Cardiac fibroblast (primary cell): ENCODE results near the gene DPYSL4.

Experiments used
- DNase-seq, 2 donors: peaks; one replicate each; pipeline versions ENCODE4 v3.0.0 to v3.0.0-alpha.2; 2010; ENCODE audit warnings: low read depth in 2 of 2
- H3K4me3 ChIP-seq, 2 donors: replicated peaks in 1 of 2; 1 replicate in 1 of 2; 2 replicates in 1 of 2; pipeline ENCODE4 v1.5.1; 2011; ENCODE audit warnings: low read depth in 2 of 2, low read length in 2 of 2, mild to moderate bottlenecking in 2 of 2, moderate library complexity in 1 of 2
- CTCF ChIP-seq: IDR thresholded peaks from one replicate; pipeline ENCODE4 v1.5.1; 2011; ENCODE audit warnings: low read depth, mild to moderate bottlenecking, low read length, inconsistent platforms

Gene DPYSL4

GRCh38 chr10:132199268-132199853 lies 12.6 kb downstream of the DPYSL4 start:
- H3K4me3 ChIP-seq = no peak overlapping the region
- DNase-seq = no peak
- no peak for TF ChIP-seq CTCF

GRCh38 chr10:132199854-132200311 lies 13.1 kb downstream of the DPYSL4 start:
- TF ChIP-seq CTCF = no peak
- DNase-seq = no peak
- H3K4me3 ChIP-seq = no peak overlapping the region

- no peak overlapping the region for H3K4me3 ChIP-seq
- no peak for TF ChIP-seq CTCF
- no peak for DNase-seq
Measured at GRCh38 chr10:132200344-132201110, 13.8 kb downstream of the DPYSL4 start.

- no peak overlapping the region for H3K4me3 ChIP-seq
- no peak for TF ChIP-seq CTCF
- DNase-seq = no peak
Measured at GRCh38 chr10:132201111-132201969, 14.6 kb downstream of the DPYSL4 start.

GRCh38 chr10:132202070-132202970 lies 15.6 kb downstream of the DPYSL4 start:
- no peak overlapping the region for H3K4me3 ChIP-seq
- no peak for DNase-seq
- no peak for TF ChIP-seq CTCF
